Measurements from ENCODE around the gene RAD1.

RAD1 gene

GRCh38 chr5:34886392-34887119 lies 28.7 kb downstream of the RAD1 start:
- Histone ChIP-seq H4K91ac (ENCODE audit: low read depth, low read length, poor library complexity) (no peak overlapping the region), H4K8ac (ENCODE audit: low read depth, low read length) (no peak overlapping the region), H2BK15ac (ENCODE audit: low read length) (no peak overlapping the region), H3K27me3 (ENCODE audit: control insufficient read depth in 3 of 3, insufficient read depth in 3 of 3, low read depth in 1 of 3, low read length in 3 of 3) (no peaks in the 10 kb centered on the region), H3K4me3 (ENCODE audit: low read length in 2 of 2) (no peak overlapping the region), H2BK120ac (ENCODE audit: low read depth, low read length) (no peak overlapping the region), H3K4me2 (ENCODE audit: insufficient read depth, low read length, poor library complexity, severe bottlenecking) (no peak overlapping the region), H2AK5ac (ENCODE audit: low read depth, low read length) (no peak overlapping the region), H3K36me3 (replicated peaks in 1 of 2; ENCODE audit: control insufficient read depth in 2 of 2, insufficient read depth in 2 of 2, low read length in 2 of 2) (no peaks in the 10 kb centered on the region), H3K14ac (ENCODE audit: low read length) (no peak overlapping the region), H3K4me1 (ENCODE audit: control insufficient read depth in 2 of 2, insufficient read depth in 1 of 2, low read depth in 1 of 2, low read length in 2 of 2) (no peaks in the 10 kb centered on the region), H3K18ac (ENCODE audit: low read length) (no peak overlapping the region), H2AFZ (ENCODE audit: low read length) (no peak overlapping the region), H3K23ac (ENCODE audit: low read depth, low read length, poor library complexity) (no peak overlapping the region), H3K79me1 (ENCODE audit: low read depth, low read length) (no peaks in the 10 kb centered on the region), H3K4ac (ENCODE audit: low read length) (no peak overlapping the region), H3K27ac (replicated peaks; ENCODE audit: low read length) (no peak overlapping the region), H2BK12ac (ENCODE audit: low read length) (no peak overlapping the region), H3K9ac (ENCODE audit: low read depth, low read length, poor library complexity) (no peak overlapping the region), H3K9me3 (replicated peaks in 1 of 2; ENCODE audit: control insufficient read depth in 2 of 2, insufficient read depth in 1 of 2, low read depth in 1 of 2, low read length in 2 of 2) (no peaks in the 10 kb centered on the region), H2BK5ac (ENCODE audit: low read length) (no peak overlapping the region)
- WGBS, 2 donors (ENCODE audit: extremely low coverage in 2 of 2, insufficient read length in 2 of 2, insufficient replicate concordance in 1 of 2), result no CpG with 5 or more reads among the region's 3 CpGs
- DNase-seq (ENCODE audit: low spot score), result no peak

- Histone ChIP-seq H3K4me3 (ENCODE audit: low read length in 2 of 2) (no peak overlapping the region), H3K27me3 (ENCODE audit: control insufficient read depth in 3 of 3, insufficient read depth in 3 of 3, low read depth in 1 of 3, low read length in 3 of 3) (no peaks in the 10 kb centered on the region), H4K91ac (ENCODE audit: low read depth, low read length, poor library complexity) (no peak overlapping the region), H2BK5ac (ENCODE audit: low read length) (no peak overlapping the region), H4K8ac (ENCODE audit: low read depth, low read length) (no peak overlapping the region), H3K4me2 (ENCODE audit: insufficient read depth, low read length, poor library complexity, severe bottlenecking) (no peak overlapping the region), H2BK120ac (ENCODE audit: low read depth, low read length) (no peak overlapping the region), H3K14ac (ENCODE audit: low read length) (no peak overlapping the region), H2BK15ac (ENCODE audit: low read length) (no peak overlapping the region), H3K9me3 (replicated peaks in 1 of 2; ENCODE audit: control insufficient read depth in 2 of 2, insufficient read depth in 1 of 2, low read depth in 1 of 2, low read length in 2 of 2) (no peaks in the 10 kb centered on the region), H3K4ac (ENCODE audit: low read length) (no peak overlapping the region), H2AK5ac (ENCODE audit: low read depth, low read length) (no peak overlapping the region), H3K18ac (ENCODE audit: low read length) (no peak overlapping the region), H3K36me3 (replicated peaks in 1 of 2; ENCODE audit: control insufficient read depth in 2 of 2, insufficient read depth in 2 of 2, low read length in 2 of 2) (no peaks in the 10 kb centered on the region), H3K23ac (ENCODE audit: low read depth, low read length, poor library complexity) (no peak overlapping the region), H3K79me1 (ENCODE audit: low read depth, low read length) (no peaks in the 10 kb centered on the region), H3K9ac (ENCODE audit: low read depth, low read length, poor library complexity) (no peak overlapping the region), H3K4me1 (ENCODE audit: control insufficient read depth in 2 of 2, insufficient read depth in 1 of 2, low read depth in 1 of 2, low read length in 2 of 2) (no peaks in the 10 kb centered on the region), H2BK12ac (ENCODE audit: low read length) (no peak overlapping the region), H3K27ac (replicated peaks; ENCODE audit: low read length) (no peak overlapping the region), H2AFZ (ENCODE audit: low read length) (no peak overlapping the region)
- no peak for DNase-seq (ENCODE audit: low spot score)
These were observed 34.1 kb downstream of the RAD1 start for GRCh38 chr5:34881246-34881645.

- no peak overlapping the region for H2BK15ac ChIP-seq (ENCODE audit: low read length)
- no peak overlapping the region for H3K27ac ChIP-seq (replicated peaks; ENCODE audit: low read length)
- no peak overlapping the region for H2AK5ac ChIP-seq (ENCODE audit: low read depth, low read length)
- no peak overlapping the region for H2AFZ ChIP-seq (ENCODE audit: low read length)
- no peak overlapping the region for H4K8ac ChIP-seq (ENCODE audit: low read depth, low read length)
- H2BK12ac ChIP-seq (ENCODE audit: low read length), result no peak overlapping the region
- H3K4me2 ChIP-seq (ENCODE audit: insufficient read depth, low read length, poor library complexity, severe bottlenecking), result no peak overlapping the region
- no peak overlapping the region for H2BK5ac ChIP-seq (ENCODE audit: low read length)
- H3K9me3 ChIP-seq (replicated peaks in 1 of 2; ENCODE audit: control insufficient read depth in 2 of 2, insufficient read depth in 1 of 2, low read depth in 1 of 2, low read length in 2 of 2), result peaks cover 0 to 9% of the 10 kb centered on the region in 2 donors
- H3K79me1 ChIP-seq (ENCODE audit: low read depth, low read length), result no peaks in the 10 kb centered on the region
- no peaks in the 10 kb centered on the region for H3K36me3 ChIP-seq (replicated peaks in 1 of 2; ENCODE audit: control insufficient read depth in 2 of 2, insufficient read depth in 2 of 2, low read length in 2 of 2)
- no peak overlapping the region for H4K91ac ChIP-seq (ENCODE audit: low read depth, low read length, poor library complexity)
- no peak overlapping the region for H3K14ac ChIP-seq (ENCODE audit: low read length)
- no peak overlapping the region for H3K9ac ChIP-seq (ENCODE audit: low read depth, low read length, poor library complexity)
- H3K27me3 ChIP-seq (ENCODE audit: control insufficient read depth in 3 of 3, insufficient read depth in 3 of 3, low read depth in 1 of 3, low read length in 3 of 3), result no peaks in the 10 kb centered on the region
- no peak overlapping the region for H3K4ac ChIP-seq (ENCODE audit: low read length)
- H3K4me1 ChIP-seq (ENCODE audit: control insufficient read depth in 2 of 2, insufficient read depth in 1 of 2, low read depth in 1 of 2, low read length in 2 of 2), result no peaks in the 10 kb centered on the region
- no peak overlapping the region for H2BK120ac ChIP-seq (ENCODE audit: low read depth, low read length)
- H3K18ac ChIP-seq (ENCODE audit: low read length), result no peak overlapping the region
- no peak overlapping the region for H3K23ac ChIP-seq (ENCODE audit: low read depth, low read length, poor library complexity)
- no peak for DNase-seq (ENCODE audit: low spot score)
- H3K4me3 ChIP-seq (ENCODE audit: low read length in 2 of 2), result no peak overlapping the region
These were observed 39.0 kb downstream of the RAD1 start for GRCh38 chr5:34876275-34876674.

DNA sequence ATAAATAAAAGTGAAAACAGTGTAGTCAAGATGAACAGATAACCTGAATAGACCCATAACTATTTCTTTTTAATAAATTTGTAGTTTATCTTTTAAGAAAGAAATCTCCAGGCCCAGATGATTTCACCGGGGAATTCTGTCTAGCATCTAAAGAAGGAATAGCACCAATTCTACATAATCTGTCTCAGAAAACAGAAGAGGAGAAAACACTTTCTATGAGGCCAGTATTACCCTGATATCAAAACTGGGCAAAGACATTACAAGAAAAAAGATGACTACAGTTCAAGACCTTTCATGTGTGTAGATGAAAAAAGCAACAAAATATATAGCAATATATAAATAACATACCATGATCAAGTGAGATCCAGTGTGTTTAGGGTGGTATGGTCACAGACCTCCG lies 44.9 kb downstream of the RAD1 start:
- no peak for DNase-seq (ENCODE audit: low spot score)
- Histone ChIP-seq H2BK120ac (ENCODE audit: low read depth, low read length) (no peak overlapping the region), H3K9ac (ENCODE audit: low read depth, low read length, poor library complexity) (no peak overlapping the region), H3K4me3 (ENCODE audit: low read length in 2 of 2) (no peak overlapping the region), H3K4me1 (ENCODE audit: control insufficient read depth in 2 of 2, insufficient read depth in 1 of 2, low read depth in 1 of 2, low read length in 2 of 2) (peaks cover 4 to 9% of the 10 kb centered on the region in 2 donors), H2BK5ac (ENCODE audit: low read length) (no peak overlapping the region), H3K18ac (ENCODE audit: low read length) (no peak overlapping the region), H3K14ac (ENCODE audit: low read length) (no peak overlapping the region), H3K4ac (ENCODE audit: low read length) (no peak overlapping the region), H3K27me3 (ENCODE audit: control insufficient read depth in 3 of 3, insufficient read depth in 3 of 3, low read depth in 1 of 3, low read length in 3 of 3) (no peaks in the 10 kb centered on the region), H4K91ac (ENCODE audit: low read depth, low read length, poor library complexity) (no peak overlapping the region), H3K79me1 (ENCODE audit: low read depth, low read length) (no peaks in the 10 kb centered on the region), H2BK12ac (ENCODE audit: low read length) (no peak overlapping the region), H3K4me2 (ENCODE audit: insufficient read depth, low read length, poor library complexity, severe bottlenecking) (no peak overlapping the region), H2BK15ac (ENCODE audit: low read length) (no peak overlapping the region), H3K23ac (ENCODE audit: low read depth, low read length, poor library complexity) (no peak overlapping the region), H3K36me3 (replicated peaks in 1 of 2; ENCODE audit: control insufficient read depth in 2 of 2, insufficient read depth in 2 of 2, low read length in 2 of 2) (no peaks in the 10 kb centered on the region), H4K8ac (ENCODE audit: low read depth, low read length) (no peak overlapping the region), H3K27ac (replicated peaks; ENCODE audit: low read length) (no peak overlapping the region), H2AFZ (ENCODE audit: low read length) (no peak overlapping the region), H2AK5ac (ENCODE audit: low read depth, low read length) (no peak overlapping the region), H3K9me3 (replicated peaks in 1 of 2; ENCODE audit: control insufficient read depth in 2 of 2, insufficient read depth in 1 of 2, low read depth in 1 of 2, low read length in 2 of 2) (peaks cover 0 to 7% of the 10 kb centered on the region in 2 donors)
- WGBS, 2 donors (ENCODE audit: extremely low coverage in 2 of 2, insufficient read length in 2 of 2, insufficient replicate concordance in 1 of 2), result no CpG with 5 or more reads among the region's 2 CpGs

Data from neuronal stem cell (in vitro differentiated cells).